Skeletal muscle cell (primary cell): ENCODE data around the gene SNUPN.
A peak's percentile ranks its signal among the peaks of the same experiment; 100 is the strongest.
"Not testable (repeated sequence)": the region's sequence is repeated elsewhere in the genome, so short reads cannot be mapped to it uniquely, and the experiment has no call there.

Experiments
- DNase-seq: peaks from one replicate; pipeline ENCODE4 v3.0.0-alpha.2; 2010; ENCODE audit warnings: low read depth
- H3K4me3 ChIP-seq: 2 replicates; pipeline ENCODE4 v1.5.1; 2011; ENCODE audit warnings: low read depth, mild to moderate bottlenecking, control low read depth, low read length, moderate library complexity

The SNUPN gene

DNA sequence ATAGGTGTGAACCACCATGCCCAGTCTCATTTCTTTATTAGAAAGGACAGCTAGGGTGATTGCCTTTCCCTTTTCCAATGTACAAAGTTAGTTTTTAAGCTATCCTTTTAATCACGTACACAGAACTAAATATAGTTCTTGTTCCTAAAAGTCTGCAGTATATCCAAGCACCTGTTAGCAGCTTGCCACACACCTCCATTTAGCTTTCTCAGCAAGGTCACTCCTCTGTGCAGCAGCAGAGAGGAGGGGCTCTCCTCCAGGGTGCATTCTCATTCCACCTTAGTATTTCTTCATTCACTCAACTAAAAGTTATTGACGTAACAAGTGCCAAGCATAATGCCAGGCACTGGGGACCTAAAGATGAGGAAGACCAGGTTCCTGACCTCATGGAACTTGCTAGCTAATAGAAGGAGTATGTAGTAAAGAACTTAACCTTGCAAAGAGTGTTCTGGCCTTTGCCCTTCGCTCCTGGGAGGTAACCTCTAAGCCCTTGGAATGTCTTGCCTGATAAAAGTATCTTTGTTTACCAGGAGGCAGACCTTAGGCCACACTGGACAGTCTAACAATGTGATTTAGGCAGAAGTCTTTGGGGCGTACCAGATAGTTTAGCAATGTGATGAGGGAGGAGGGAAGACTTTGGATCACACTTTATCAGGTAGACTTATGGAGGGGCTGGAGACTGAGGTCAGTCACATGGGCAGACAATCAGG, 33.7 kb downstream of the SNUPN start:
- DNase-seq = no peak
- H3K4me3 ChIP-seq = no peak overlapping the region

DNA sequence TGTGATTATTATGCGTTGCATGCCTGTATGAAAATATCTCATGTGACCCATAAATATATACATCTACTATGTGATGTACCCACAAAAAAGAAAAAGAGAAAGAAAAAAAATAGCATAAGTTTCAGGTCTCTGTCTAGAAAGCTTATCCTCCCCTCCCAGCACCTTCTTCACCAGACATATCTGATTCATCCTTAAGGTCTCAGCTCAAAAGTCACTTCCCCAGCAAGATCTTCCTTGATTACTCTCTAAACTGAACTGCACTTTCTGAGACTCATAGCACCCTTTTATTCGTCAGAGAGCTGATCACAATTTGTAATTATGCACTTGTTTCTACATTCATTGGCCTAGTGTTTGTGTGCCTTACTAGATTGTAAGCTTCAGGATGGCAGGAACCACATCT, 35.3 kb downstream of the SNUPN start:
- DNase-seq = no peak

DNA sequence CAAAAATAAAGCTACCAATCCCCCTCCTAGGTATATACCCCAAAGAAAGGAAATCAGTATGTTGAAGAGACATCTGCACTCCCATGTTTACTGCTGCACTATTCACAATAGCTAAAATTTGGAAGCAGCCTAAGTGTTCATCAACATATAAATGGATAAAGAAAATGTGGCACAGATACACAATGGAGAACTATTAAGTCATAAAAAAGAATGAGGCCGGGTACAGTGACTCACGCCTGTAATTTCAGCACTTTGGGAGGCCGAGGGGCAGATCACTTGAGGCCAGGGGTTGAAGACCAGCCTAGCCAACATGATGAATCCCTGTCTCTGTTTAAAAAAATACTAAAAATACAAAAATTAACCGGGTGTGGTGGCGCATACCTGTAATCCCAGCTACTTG, 36.5 kb downstream of the SNUPN start:
- no peak for DNase-seq
- H3K4me3 ChIP-seq = no peak overlapping the region

More for the DNA sequence above, 35.3 kb downstream of the SNUPN start:
- no peak overlapping the region for H3K4me3 ChIP-seq

DNA sequence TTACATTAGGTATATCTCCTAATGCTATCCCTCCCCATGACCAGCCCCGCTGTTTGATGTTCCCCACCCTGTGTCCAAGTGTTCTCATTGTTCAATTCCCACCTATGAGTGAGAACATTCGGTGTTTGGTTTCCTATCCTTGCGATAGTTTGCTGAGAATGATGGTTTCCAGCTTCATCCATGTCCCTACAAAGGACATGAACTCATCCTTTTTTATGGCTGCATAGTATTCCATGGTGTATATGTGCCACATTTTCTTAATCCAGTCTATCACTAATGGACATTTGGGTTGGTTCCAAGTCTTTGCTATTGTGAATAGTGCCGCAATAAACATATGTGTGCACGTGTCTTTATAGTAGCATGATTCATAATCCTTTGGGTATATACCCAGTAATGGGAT, 39.1 kb downstream of the SNUPN start:
- not testable (repeated sequence) for DNase-seq, H3K4me3 ChIP-seq

DNA sequence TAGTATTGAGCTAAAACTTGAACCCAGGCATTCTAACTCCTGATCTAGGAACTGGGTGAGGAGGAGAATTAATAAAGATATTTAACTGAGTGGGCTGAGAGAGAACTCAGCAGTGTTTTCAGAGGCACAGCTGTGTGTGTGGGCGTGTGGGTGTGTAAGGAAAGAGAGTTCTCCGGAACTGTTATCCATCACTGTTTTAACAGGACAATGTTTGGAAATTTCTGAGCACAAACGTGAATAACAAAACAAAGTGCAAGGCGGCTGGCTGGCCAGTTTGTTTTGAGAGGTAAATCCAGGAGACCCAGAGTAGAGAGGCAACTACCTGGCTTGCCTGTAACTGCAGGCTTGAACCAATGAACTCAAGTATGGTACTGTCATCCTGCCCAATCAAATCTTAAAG, 41.4 kb downstream of the SNUPN start:
- no peak for DNase-seq

DNA sequence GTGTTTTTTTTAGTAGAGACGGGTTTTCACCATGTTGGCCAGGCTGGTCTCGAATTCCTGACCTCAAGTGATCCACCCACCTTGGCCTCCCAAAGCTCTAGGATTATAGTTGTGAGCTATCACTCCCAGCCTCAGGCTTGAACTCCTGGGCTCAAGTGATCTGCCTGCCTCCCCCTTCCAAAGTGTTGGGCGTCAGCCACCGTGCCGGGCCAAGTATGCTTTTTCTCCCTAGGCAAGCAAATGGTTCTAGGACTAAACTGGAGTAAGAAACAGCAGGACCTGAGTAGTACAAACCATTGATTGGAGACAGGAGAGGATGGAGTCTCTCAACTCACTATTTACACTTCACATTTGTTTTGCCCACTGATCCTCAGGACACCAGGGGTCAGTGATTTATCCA, 41.8 kb downstream of the SNUPN start:
- DNase-seq = no peak
- H3K4me3 ChIP-seq = no peak overlapping the region

More for the DNA sequence above, 41.4 kb downstream of the SNUPN start:
- no peak overlapping the region for H3K4me3 ChIP-seq

DNA sequence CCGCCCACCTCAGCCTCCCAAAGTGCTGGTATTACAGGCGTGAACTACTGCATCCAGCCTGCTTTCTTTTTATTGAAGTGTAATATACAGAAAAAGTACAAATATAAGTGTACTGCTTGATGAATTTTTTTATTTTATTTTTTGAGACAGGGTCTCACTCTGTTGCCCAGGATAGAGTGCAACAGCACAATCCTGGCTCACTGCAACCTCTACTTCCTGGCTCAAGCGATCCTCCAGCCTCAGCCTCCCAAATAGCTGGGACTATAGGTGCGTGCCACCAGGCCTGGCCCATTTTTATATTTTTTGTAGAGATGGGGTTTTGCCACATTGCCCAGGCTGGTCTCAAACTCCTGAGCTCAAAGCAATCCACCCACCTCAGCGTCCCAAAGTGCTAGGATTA, 42.6 kb downstream of the SNUPN start:
- DNase-seq, H3K4me3 ChIP-seq: not testable (repeated sequence)

DNA sequence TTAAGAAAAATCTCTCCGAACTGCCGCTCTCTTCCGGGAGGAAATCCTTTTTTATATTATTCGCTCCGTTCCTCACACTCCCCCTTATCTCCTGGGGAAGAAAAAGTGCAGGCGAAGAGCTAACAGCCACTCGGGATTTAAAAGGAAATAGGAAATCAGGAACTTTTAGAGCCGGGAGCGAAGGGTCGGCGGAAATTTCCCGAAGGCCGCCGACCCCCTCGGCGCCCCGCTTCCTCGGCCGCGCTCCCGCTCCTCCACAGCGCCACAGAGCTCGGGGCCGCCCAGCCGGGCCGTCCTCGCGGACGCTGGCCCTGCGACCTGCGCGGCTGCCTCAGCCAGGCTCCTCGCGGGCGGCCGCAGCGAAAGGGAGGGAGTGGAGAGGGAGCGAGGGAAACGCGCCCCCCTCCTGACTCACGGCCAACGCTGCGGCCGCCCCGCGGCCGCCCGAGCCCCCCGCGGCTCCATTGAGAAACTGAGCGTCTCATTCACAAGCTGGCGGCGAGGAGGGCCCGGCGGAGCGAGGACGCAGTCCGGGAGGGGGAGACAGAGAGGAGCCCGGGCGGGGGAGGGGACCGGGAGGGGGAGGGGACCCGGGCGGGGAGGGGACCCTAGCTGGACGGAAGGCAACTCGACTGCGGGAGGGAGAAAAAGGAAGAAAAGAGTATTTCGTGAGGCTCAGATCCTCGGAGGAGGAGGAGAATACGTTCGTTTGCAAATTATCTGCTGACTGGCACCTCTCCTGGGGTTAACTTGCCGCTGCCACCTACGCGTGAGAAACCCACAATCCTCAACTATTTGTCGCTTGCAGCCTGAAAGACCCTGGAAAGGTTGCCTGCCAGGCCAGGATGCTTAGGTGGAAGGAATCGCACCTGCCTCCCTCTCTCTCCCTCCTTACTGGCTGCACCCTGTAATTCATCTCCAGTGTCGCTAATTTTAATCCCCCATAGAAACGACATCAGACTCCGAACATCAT, 46.3 kb downstream of the SNUPN start, which contains the start of gene PTPN9:
Gene PTPN9, minus strand, starts transcription at position 368 of the 973 bp plus-strand sequence. CDS start 539 bp downstream, outside the sequence.
- peak within 1 kb of the TSS; percentile 90 for H3K4me3 ChIP-seq
- DNase-seq = peak; percentile 48

DNA sequence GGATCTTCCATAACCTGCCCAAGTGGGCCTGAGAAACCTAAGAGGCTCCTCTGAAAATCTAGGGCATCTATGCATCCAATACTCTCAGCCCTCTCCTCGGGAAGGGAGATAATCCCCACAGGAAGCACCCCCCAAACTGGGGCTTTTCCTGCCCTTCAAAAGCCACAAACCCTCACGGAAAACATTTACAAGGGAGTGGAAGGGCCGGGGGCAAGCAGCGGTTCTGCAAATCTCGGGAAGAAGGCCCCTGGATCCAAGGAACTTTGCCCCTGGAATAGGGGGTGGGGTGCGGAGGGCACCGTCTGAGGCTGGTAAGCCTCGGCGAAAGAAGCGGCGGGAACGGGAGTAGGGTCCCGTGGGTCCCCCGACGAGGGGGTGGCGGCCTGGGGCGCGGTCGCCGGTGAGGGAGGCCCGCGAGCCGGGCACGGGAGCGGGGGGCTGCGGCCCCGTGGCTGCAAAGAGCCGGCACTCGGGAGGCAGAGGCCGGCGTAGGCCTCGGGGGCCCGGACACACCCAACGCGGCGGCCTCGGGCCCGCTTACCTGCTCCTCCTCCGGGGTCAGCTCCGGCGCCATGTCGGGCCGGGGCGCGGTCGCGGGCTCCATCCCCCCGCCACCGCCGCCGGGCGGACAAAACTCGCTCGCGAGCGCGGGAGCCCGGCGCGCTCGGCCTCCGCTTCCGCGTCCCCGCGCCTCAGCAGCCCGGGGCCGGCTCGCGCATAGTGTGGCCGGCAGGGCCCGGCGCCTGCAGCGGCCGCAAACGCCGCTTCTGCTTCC, 47.2 kb downstream of the SNUPN start:
- DNase-seq = no peak
- H3K4me3 ChIP-seq = peak overlapping the region; percentile 90

DNA sequence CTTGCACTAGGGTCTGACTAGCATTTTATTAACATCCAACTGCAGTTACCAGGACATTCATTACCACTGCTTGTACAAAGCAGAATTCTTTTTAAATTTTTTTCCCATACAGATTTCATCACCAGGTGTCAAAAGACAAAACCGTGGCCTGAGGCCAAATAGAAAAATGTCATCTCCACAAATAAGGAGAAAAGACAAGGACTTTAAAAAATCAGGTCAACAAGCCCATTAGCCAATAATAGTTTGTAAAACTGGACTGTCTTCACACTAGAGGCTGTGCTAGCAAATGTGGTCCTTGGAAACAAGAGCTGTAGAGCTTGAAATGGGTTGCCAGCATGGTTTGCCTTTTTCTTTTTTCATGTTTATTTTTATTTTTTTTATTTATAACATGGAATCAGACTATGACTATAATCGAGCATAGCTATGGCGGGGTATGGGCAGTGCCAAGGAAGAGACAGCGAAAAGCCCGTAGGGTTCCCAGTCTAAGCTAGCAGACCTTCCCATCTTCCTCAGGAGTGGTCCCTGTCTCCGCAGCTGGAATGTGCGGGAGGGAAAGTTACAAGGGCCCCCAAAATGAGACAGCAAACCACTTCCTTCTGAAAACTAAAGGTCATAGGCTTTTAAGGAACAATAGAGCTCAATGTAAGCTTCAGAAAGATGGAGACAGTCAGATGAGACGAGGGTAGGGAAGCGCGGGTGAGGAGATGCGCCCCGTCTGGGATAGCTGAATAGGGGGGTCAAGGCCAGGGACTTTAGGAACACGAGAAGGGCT, 47.9 kb downstream of the SNUPN start:
- peak overlapping the region; percentile 90 for H3K4me3 ChIP-seq
- DNase-seq = no peak

DNA sequence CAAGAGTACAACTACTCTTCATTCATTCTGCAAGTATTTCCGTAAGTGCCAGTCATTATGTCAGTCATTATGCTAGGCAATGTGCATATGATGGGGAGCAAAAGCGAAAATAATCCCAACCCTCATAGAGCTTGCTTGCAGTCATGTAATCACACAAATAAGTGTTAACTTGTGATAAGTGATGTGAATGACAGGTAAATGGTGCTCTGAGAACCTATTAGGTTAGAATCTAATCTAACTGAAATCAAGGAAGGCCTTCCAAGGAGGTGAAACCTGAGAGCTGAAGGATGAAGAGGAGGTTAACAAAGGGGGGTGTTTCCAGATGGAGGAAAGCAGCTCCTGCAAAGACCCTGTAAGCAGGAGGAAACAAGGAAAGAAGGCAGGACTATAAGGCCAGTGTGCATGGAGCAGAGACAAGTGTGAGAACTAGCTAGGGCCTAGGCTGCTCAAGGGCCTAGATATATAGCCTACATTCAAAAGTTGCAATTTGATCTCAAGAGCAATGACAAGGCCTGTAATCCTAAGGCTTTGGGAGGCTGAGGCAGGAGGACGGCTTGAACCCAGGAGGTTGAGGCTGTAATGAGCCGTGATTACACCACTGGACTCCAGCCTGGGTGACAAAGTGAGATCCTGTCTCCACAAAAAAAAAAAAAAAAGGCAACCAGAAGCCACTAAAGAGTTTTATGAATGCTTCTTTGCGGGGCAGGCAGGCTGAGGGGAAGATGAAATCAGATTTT, 51.7 kb downstream of the SNUPN start:
- no peak overlapping the region for H3K4me3 ChIP-seq
- DNase-seq = no peak

DNA sequence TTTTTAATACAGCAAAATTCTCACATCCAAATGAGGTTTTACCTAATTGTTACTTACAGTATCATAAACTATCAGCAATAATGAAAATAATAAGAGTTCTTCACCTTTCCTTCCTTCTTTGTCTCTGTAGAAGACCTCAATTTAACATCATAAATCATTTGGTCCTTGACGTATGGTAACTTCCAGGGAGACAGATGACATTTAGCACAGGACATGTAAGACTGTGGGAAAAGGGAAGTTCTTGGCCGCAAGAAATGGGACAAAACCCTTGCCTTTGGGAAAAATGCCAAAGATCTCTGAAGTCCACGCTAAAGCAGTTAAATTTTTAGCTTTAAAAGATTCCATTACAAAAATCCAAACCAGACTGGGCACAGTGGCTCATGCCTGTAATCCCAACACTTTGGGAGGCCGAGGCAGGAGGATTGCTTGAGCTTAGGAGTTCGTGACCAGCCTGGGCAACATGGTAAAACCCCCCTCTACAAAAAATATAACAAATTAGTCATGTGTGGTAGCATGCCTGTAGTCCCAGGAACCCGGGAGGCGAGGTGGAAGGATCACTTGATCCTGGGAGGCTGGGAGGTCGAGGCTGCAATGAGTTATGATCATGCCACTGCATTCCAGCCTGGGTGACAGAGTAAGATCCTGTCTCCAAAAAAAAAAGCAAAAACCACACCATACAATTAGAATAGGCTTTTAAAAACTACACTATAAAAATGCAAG, 55.2 kb downstream of the SNUPN start:
- H3K4me3 ChIP-seq = no peak overlapping the region
- no peak for DNase-seq

DNA sequence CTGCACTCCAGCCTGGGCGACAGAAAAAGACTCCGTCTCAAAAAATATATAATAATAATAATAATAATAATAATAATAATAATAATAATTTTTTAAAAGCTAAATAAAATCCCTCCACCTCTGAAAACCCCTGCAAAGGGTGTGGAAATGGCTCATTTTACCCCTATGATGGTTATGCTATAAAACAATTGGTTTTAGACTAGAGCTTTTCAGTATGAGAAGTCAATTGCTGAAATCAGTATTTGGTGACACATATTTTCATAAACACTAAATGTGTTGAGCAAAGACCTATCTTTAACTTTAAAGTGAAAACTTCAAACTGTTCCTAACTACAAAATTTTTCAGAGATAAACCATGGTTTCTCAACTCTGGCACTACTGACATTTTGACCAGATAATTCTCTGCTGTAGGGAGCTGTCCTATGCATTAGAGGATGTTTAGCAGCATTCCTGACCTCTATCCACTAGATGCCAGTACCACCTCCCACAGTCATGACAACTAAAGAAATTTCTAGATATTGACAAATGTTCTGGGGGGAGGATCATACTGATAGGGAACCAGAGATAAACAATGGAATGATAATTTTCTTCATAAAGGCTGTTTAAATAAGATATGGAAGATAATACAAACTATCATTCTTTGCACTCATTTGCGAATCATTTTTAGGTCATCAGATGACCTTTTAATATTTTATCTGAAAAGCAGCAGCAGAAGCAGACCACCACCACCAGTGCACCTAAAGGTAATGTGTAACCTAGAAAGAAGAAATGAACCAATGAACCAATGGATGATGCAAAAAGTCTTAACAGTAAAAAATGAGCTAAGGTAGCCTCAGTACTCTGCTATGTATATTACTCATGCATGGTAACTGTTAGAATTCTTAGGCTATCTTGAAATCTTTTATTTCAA, 60.2 kb downstream of the SNUPN start:
- H3K4me3 ChIP-seq = no peak overlapping the region
- DNase-seq = no peak

DNA sequence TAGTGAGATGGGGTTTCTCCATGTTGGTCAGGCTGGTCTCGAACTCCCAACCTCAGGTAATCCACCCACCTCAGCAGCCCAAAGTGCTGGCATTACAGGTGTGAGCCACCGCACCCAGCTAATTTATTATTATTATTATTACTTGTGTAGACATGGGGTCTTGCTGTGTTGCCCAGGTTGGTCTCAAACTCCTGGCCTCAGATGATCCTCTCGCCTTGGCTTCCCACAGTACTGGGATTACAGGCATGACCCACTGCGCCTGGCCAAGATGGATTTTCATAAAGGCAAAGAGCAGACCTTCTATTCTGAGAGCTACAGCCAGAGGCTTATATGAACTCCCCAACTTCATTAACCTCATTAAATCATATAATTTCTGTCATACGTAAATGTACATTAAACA, 63.6 kb downstream of the SNUPN start:
- no peak overlapping the region for H3K4me3 ChIP-seq
- no peak for DNase-seq

DNA sequence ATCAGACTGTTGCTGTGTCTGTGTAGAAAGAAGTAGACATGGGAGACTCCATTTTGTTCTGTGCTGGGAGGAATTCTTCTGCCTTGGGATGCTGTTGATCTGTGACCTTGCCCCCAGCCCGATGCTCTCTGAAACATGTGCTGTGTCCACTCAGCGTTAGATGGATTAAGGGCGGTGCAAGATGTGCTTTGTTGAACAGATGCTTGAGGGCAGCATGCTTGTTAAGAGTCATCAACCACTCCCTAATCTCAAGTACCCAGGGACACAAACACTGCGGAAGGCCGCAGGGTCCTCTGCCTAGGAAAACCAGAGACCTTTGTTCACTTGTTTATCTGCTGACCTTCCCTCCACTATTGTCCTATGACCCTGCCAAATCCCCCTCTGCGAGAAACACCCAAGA, 66.2 kb downstream of the SNUPN start:
- DNase-seq, H3K4me3 ChIP-seq: not testable (repeated sequence)

DNA sequence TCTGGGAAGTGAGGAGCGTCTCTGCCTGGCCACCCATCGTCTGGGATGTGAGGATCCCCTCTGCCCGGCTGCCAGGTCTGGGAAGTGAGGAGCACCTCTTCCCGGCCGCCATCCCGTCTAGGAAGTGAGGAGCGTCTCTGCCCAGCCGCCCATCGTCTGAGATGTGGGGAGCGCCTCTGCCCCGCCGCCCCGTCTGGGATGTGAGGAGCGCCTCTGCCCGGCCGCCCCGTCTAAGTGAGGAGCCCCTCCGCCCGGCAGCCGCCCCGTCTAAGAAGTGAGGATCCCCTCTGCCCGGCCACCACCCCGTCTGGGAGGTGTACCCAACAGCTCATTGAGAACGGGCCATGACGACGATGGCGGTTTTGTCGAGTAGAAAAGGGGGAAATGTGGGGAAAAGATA, 66.6 kb downstream of the SNUPN start:
- not testable (repeated sequence) for DNase-seq, H3K4me3 ChIP-seq

DNA sequence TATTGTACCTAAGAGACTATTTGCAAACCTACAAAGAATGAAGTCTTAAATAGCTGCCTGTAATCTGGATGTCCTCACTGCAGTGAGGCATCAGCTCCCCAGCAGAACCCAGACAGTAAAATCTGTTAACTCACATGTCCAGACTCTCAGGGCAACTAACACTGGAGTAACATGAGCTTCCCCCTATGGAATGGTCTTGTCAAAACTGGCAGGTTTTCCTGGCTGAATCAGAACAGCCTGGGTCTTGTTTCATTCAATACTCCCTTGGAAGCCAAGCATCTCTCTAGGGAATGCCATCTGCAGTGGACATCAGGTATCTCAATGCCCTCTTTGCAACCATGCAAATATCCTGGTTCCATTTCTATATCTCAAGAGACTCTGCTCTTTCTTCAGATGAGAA, 70.8 kb downstream of the SNUPN start:
- peak; percentile 80 for DNase-seq

More for the DNA sequence above, 70.8 kb downstream of the SNUPN start:
- no peak overlapping the region for H3K4me3 ChIP-seq
